MM.1S (cell line): ENCODE measurements around the gene NUB1.

Experiments used
- DNase-seq: peaks from one replicate; pipeline ENCODE4 v3.0.0-alpha.2; 2015
- H2AFZ ChIP-seq: fragments of 300-600 bp; sonication (generic); 2 replicates; pipeline ENCODE4 v1.6.0; 2016; ENCODE audit warnings: antibody characterized with exemption, low read length
- H3F3A ChIP-seq: fragments of 300-600 bp; sonication (generic); 2 replicates; pipeline ENCODE4 v1.6.1; 2016; ENCODE audit warnings: mild to moderate bottlenecking, antibody characterized with exemption, low read length, moderate library complexity, mixed read lengths; ENCODE audit not compliant: insufficient read depth
- H3K27ac ChIP-seq: fragments of 300-600 bp; sonication (generic); 2 replicates; pipeline ENCODE4 v1.5.1; 2016; ENCODE audit warnings: mild to moderate bottlenecking, low read length
- H3K27me3 ChIP-seq: fragments of 300-600 bp; sonication (generic); replicated peaks from 2 replicates; pipeline ENCODE4 v1.6.0; 2016; ENCODE audit warnings: low read length; ENCODE audit not compliant: insufficient read depth
- H3K36me3 ChIP-seq: fragments of 300-600 bp; sonication (generic); replicated peaks from 2 replicates; pipeline ENCODE4 v1.6.1; 2016; ENCODE audit warnings: mild to moderate bottlenecking, low read length, mixed read lengths; ENCODE audit not compliant: insufficient read depth
- H3K4me1 ChIP-seq: fragments of 300-600 bp; sonication (generic); 2 replicates; pipeline ENCODE4 v1.6.1; 2016; ENCODE audit warnings: low read length, mixed read lengths
- H3K4me2 ChIP-seq: fragments of 300-600 bp; sonication (generic); 2 replicates; pipeline ENCODE4 v1.6.0; 2016; ENCODE audit warnings: low read depth, low read length
- H3K4me3 ChIP-seq: fragments of 300-600 bp; sonication (generic); 2 replicates; pipeline ENCODE4 v1.5.1; 2016; ENCODE audit warnings: low read length, mixed read lengths
- H3K79me2 ChIP-seq: fragments of 300-600 bp; sonication (generic); 2 replicates; pipeline ENCODE4 v1.6.1; 2016; ENCODE audit warnings: mixed run types, low read length, mixed read lengths
- H3K9ac ChIP-seq: fragments of 300-600 bp; sonication (generic); 2 replicates; pipeline ENCODE4 v1.6.1; 2016; ENCODE audit warnings: low read length, mixed read lengths
- H3K9me2 ChIP-seq: fragments of 300-600 bp; sonication (generic); replicated peaks from 2 replicates; pipeline ENCODE4 v1.6.1; 2016; ENCODE audit warnings: mild to moderate bottlenecking, low read length, mixed read lengths; ENCODE audit not compliant: insufficient read depth
- H3K9me3 ChIP-seq: fragments of 300-600 bp; sonication (generic); replicated peaks from 2 replicates; pipeline ENCODE4 v1.6.1; 2016; ENCODE audit warnings: mild to moderate bottlenecking, low read length, mixed read lengths; ENCODE audit not compliant: insufficient read depth
- H4K20me1 ChIP-seq: fragments of 300-600 bp; sonication (generic); 2 replicates; pipeline ENCODE4 v1.6.1; 2016; ENCODE audit warnings: mild to moderate bottlenecking, low read length, moderate library complexity, mixed read lengths; ENCODE audit not compliant: insufficient read depth
- CTCF ChIP-seq: fragments of 300-600 bp; sonication (generic); IDR thresholded peaks from 2 replicates; pipeline ENCODE4 v1.5.1; 2016; ENCODE audit warnings: antibody characterized with exemption, low read length, mixed read lengths
- EZH2 ChIP-seq: fragments of 300-600 bp; sonication (generic); optimal IDR thresholded peaks from 2 replicates; pipeline ENCODE3; 2017; ENCODE audit warnings: low read depth, mild to moderate bottlenecking, antibody characterized with exemption, low read length, mixed read lengths
- EZH2phosphoT487 ChIP-seq: fragments of 300-600 bp; sonication (generic); IDR thresholded peaks from 2 replicates; pipeline ENCODE4 v1.6.1; 2018; ENCODE audit warnings: antibody characterized with exemption, low read length

The NUB1 gene

GRCh38 chr7:151338809-151339208 lies 2.8 kb upstream of the NUB1 start:
- Histone ChIP-seq H3F3A (peaks cover 34% of the 10 kb centered on the region), H3K4me3 (no peak overlapping the region), H3K4me2 (no peak overlapping the region), H3K79me2 (peaks cover 4% of the 10 kb centered on the region), H3K27ac (no peak overlapping the region), H4K20me1 (no peaks in the 10 kb centered on the region), H3K4me1 (peaks cover 27% of the 10 kb centered on the region), H3K9ac (no peak overlapping the region), H3K27me3 (peaks cover 11% of the 10 kb centered on the region; the same call in 1 of the 2 replicates), H3K36me3 (no peaks in the 10 kb centered on the region), H2AFZ (no peak overlapping the region), H3K9me2 (no peaks in the 10 kb centered on the region), H3K9me3 (no peaks in the 10 kb centered on the region)
- no peak for DNase-seq
- TF ChIP-seq CTCF = no peak
- TF ChIP-seq EZH2phosphoT487 = no peak
- no peak for TF ChIP-seq EZH2

GRCh38 chr7:151339651-151340382 lies 1.8 kb upstream of the NUB1 start:
- Histone ChIP-seq H3K4me2 (peak overlapping the region; percentile 48), H3K9ac (no peak overlapping the region)
- TF ChIP-seq EZH2 (no peak), EZH2phosphoT487 (no peak), CTCF (peak; percentile 18; the same call in 1 of the 2 replicates)

GRCh38 chr7:151340794-151341356 lies 737 bp upstream of the NUB1 start:
- DNase-seq = no peak

More at GRCh38 chr7:151339651-151340382, 1.8 kb upstream of the NUB1 start:
- no peaks in the 10 kb centered on the region for H3K36me3 ChIP-seq
- H3K9me3 ChIP-seq = no peaks in the 10 kb centered on the region
- H4K20me1 ChIP-seq = no peaks in the 10 kb centered on the region
- H3K79me2 ChIP-seq = peaks cover 4% of the 10 kb centered on the region
- DNase-seq = peak; percentile 81
- H2AFZ ChIP-seq = peak overlapping the region; percentile 57
- peaks cover 19% of the 10 kb centered on the region for H3K4me1 ChIP-seq
- H3K9me2 ChIP-seq = no peaks in the 10 kb centered on the region
- H3K27me3 ChIP-seq = peaks cover 4% of the 10 kb centered on the region; the same call in 1 of the 2 replicates
- H3F3A ChIP-seq = peaks cover 34% of the 10 kb centered on the region
- peak overlapping the region; percentile 35 for H3K4me3 ChIP-seq
- peak overlapping the region; percentile 38; the same call in 1 of the 2 replicates for H3K27ac ChIP-seq

More at GRCh38 chr7:151340794-151341356, 737 bp upstream of the NUB1 start:
- H3K4me3 ChIP-seq = peak overlapping the region; percentile 68
- H3K27me3 ChIP-seq = no peaks in the 10 kb centered on the region
- H3K9ac ChIP-seq = no peak overlapping the region
- H3K9me2 ChIP-seq = no peaks in the 10 kb centered on the region
- no peaks in the 10 kb centered on the region for H4K20me1 ChIP-seq
- H3K36me3 ChIP-seq = 0 out of 2 replicates have a peak, but pooled peaks cover 2% of the 10 kb centered on the region
- peaks cover 4% of the 10 kb centered on the region for H3K79me2 ChIP-seq
- peaks cover 34% of the 10 kb centered on the region for H3F3A ChIP-seq
- TF ChIP-seq EZH2phosphoT487 (no peak), CTCF (no peak), EZH2 (no peak)
- peaks cover 19% of the 10 kb centered on the region for H3K4me1 ChIP-seq
- no peaks in the 10 kb centered on the region for H3K9me3 ChIP-seq
- H2AFZ ChIP-seq = peak overlapping the region; percentile 29; the same call in 1 of the 2 replicates
- H3K27ac ChIP-seq = no peak overlapping the region
- H3K4me2 ChIP-seq = peak overlapping the region; percentile 67
